Measurements from ENCODE around the gene KRTAP10-1.

KRTAP10-1 gene

GRCh38 chr21:44537930-44538911 lies 1.8 kb downstream of the KRTAP10-1 start:
- Histone ChIP-seq H3K9ac (ENCODE audit: low read length) (no peak overlapping the region), H3K4me3 (ENCODE audit: low read length) (no peak overlapping the region), H3K4me1 (ENCODE audit: control insufficient read depth, insufficient read depth, low read length) (no peaks in the 10 kb centered on the region), H3K36me3 (ENCODE audit: control insufficient read depth, insufficient read depth, low read length) (no peaks in the 10 kb centered on the region), H3K27me3 (ENCODE audit: control insufficient read depth, insufficient read depth, low read length) (no peaks in the 10 kb centered on the region), H3K9me3 (ENCODE audit: control insufficient read depth, low read length) (no peaks in the 10 kb centered on the region)

GRCh38 chr21:44535963-44536362 lies 4.0 kb downstream of the KRTAP10-1 start:
- Histone ChIP-seq H3K36me3 (ENCODE audit: control insufficient read depth, insufficient read depth, low read length) (no peaks in the 10 kb centered on the region), H3K4me3 (ENCODE audit: low read length) (no peak overlapping the region), H3K9me3 (ENCODE audit: control insufficient read depth, low read length) (no peaks in the 10 kb centered on the region), H3K4me1 (ENCODE audit: control insufficient read depth, insufficient read depth, low read length) (no peaks in the 10 kb centered on the region), H3K9ac (ENCODE audit: low read length) (no peak overlapping the region), H3K27me3 (ENCODE audit: control insufficient read depth, insufficient read depth, low read length) (no peaks in the 10 kb centered on the region)

- H3K4me1 ChIP-seq (ENCODE audit: control insufficient read depth, insufficient read depth, low read length): no peaks in the 10 kb centered on the region
- no peak overlapping the region for H3K4me3 ChIP-seq (ENCODE audit: low read length)
- H3K27me3 ChIP-seq (ENCODE audit: control insufficient read depth, insufficient read depth, low read length): no peaks in the 10 kb centered on the region
- H3K9me3 ChIP-seq (ENCODE audit: control insufficient read depth, low read length): no peaks in the 10 kb centered on the region
- H3K9ac ChIP-seq (ENCODE audit: low read length): no peak overlapping the region
- no peaks in the 10 kb centered on the region for H3K36me3 ChIP-seq (ENCODE audit: control insufficient read depth, insufficient read depth, low read length)
These were observed 5.3 kb downstream of the KRTAP10-1 start for GRCh38 chr21:44534688-44535087.

GRCh38 chr21:44533891-44534627 lies 5.9 kb downstream of the KRTAP10-1 start:
- H3K4me3 ChIP-seq (ENCODE audit: low read length): no peak overlapping the region
- H3K9me3 ChIP-seq (ENCODE audit: control insufficient read depth, low read length): no peaks in the 10 kb centered on the region
- H3K36me3 ChIP-seq (ENCODE audit: control insufficient read depth, insufficient read depth, low read length): no peaks in the 10 kb centered on the region
- no peaks in the 10 kb centered on the region for H3K4me1 ChIP-seq (ENCODE audit: control insufficient read depth, insufficient read depth, low read length)
- no peak overlapping the region for H3K9ac ChIP-seq (ENCODE audit: low read length)
- no peaks in the 10 kb centered on the region for H3K27me3 ChIP-seq (ENCODE audit: control insufficient read depth, insufficient read depth, low read length)

- Histone ChIP-seq H3K9me3 (ENCODE audit: control insufficient read depth, low read length) (no peaks in the 10 kb centered on the region), H3K4me3 (ENCODE audit: low read length) (no peak overlapping the region), H3K9ac (ENCODE audit: low read length) (no peak overlapping the region), H3K36me3 (ENCODE audit: control insufficient read depth, insufficient read depth, low read length) (no peaks in the 10 kb centered on the region), H3K27me3 (ENCODE audit: control insufficient read depth, insufficient read depth, low read length) (no peaks in the 10 kb centered on the region), H3K4me1 (ENCODE audit: control insufficient read depth, insufficient read depth, low read length) (no peaks in the 10 kb centered on the region)
These were observed 6.7 kb downstream of the KRTAP10-1 start for GRCh38 chr21:44533121-44533890.

GRCh38 chr21:44532712-44533111 lies 7.3 kb downstream of the KRTAP10-1 start:
- H3K9me3 ChIP-seq (ENCODE audit: control insufficient read depth, low read length): no peaks in the 10 kb centered on the region
- no peak overlapping the region for H3K9ac ChIP-seq (ENCODE audit: low read length)
- no peaks in the 10 kb centered on the region for H3K27me3 ChIP-seq (ENCODE audit: control insufficient read depth, insufficient read depth, low read length)
- H3K4me1 ChIP-seq (ENCODE audit: control insufficient read depth, insufficient read depth, low read length): no peaks in the 10 kb centered on the region
- H3K4me3 ChIP-seq (ENCODE audit: low read length): no peak overlapping the region
- no peaks in the 10 kb centered on the region for H3K36me3 ChIP-seq (ENCODE audit: control insufficient read depth, insufficient read depth, low read length)

GRCh38 chr21:44531606-44532564 lies 8.1 kb downstream of the KRTAP10-1 start:
- Histone ChIP-seq H3K4me3 (ENCODE audit: low read length) (no peak overlapping the region), H3K9me3 (ENCODE audit: control insufficient read depth, low read length) (no peaks in the 10 kb centered on the region), H3K4me1 (ENCODE audit: control insufficient read depth, insufficient read depth, low read length) (no peaks in the 10 kb centered on the region), H3K9ac (ENCODE audit: low read length) (no peak overlapping the region), H3K36me3 (ENCODE audit: control insufficient read depth, insufficient read depth, low read length) (no peaks in the 10 kb centered on the region), H3K27me3 (ENCODE audit: control insufficient read depth, insufficient read depth, low read length) (no peaks in the 10 kb centered on the region)

- H3K27me3 ChIP-seq (ENCODE audit: control insufficient read depth, insufficient read depth, low read length): no peaks in the 10 kb centered on the region
- H3K9ac ChIP-seq (ENCODE audit: low read length): no peak overlapping the region
- H3K4me1 ChIP-seq (ENCODE audit: control insufficient read depth, insufficient read depth, low read length): no peaks in the 10 kb centered on the region
- no peak overlapping the region for H3K4me3 ChIP-seq (ENCODE audit: low read length)
- no peaks in the 10 kb centered on the region for H3K36me3 ChIP-seq (ENCODE audit: control insufficient read depth, insufficient read depth, low read length)
- H3K9me3 ChIP-seq (ENCODE audit: control insufficient read depth, low read length): no peaks in the 10 kb centered on the region
These were observed 8.9 kb downstream of the KRTAP10-1 start for GRCh38 chr21:44530903-44531605.

GRCh38 chr21:44530221-44530902 lies 9.6 kb downstream of the KRTAP10-1 start:
- H3K4me3 ChIP-seq (ENCODE audit: low read length): no peak overlapping the region
- no peak overlapping the region for H3K9ac ChIP-seq (ENCODE audit: low read length)
- no peaks in the 10 kb centered on the region for H3K4me1 ChIP-seq (ENCODE audit: control insufficient read depth, insufficient read depth, low read length)
- H3K36me3 ChIP-seq (ENCODE audit: control insufficient read depth, insufficient read depth, low read length): no peaks in the 10 kb centered on the region
- no peaks in the 10 kb centered on the region for H3K9me3 ChIP-seq (ENCODE audit: control insufficient read depth, low read length)
- no peaks in the 10 kb centered on the region for H3K27me3 ChIP-seq (ENCODE audit: control insufficient read depth, insufficient read depth, low read length)

- H3K36me3 ChIP-seq (ENCODE audit: control insufficient read depth, insufficient read depth, low read length): no peaks in the 10 kb centered on the region
- H3K4me1 ChIP-seq (ENCODE audit: control insufficient read depth, insufficient read depth, low read length): no peaks in the 10 kb centered on the region
- no peaks in the 10 kb centered on the region for H3K27me3 ChIP-seq (ENCODE audit: control insufficient read depth, insufficient read depth, low read length)
- no peaks in the 10 kb centered on the region for H3K9me3 ChIP-seq (ENCODE audit: control insufficient read depth, low read length)
- H3K9ac ChIP-seq (ENCODE audit: low read length): no peak overlapping the region
- no peak overlapping the region for H3K4me3 ChIP-seq (ENCODE audit: low read length)
These were observed 10.4 kb downstream of the KRTAP10-1 start for GRCh38 chr21:44529503-44530125.
